ENCODE data around the gene LDLRAD1. TPM values are rescaled to one million over a fixed set of nuclear protein-coding genes. Genes with fewer than 3 reads are reported as not detected.

The LDLRAD1 gene
- total and polyA plus RNA-seq, 2 of the 13 experiments (the other 11 are each of a cell fraction or from before 2014, with no cell fraction given), result 2.5 to 14.0 TPM

DNA sequence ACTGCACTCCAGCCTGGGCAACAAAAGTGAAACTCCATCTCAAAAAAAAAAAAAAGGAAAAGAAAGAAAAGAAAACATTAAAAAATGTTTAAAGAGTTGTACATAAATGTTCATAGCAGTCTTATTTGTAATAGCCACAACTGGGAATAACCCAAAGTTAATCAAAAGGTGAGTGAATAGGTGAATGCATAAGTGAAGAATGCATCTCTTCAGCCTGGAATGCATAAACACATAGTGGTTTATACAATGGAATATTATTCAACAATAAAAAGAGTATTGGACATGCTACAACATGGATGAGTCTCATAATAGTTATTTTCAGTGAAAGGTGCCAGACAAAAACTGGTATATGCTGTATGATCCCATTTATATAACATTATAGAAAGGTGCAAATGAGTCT is 18.1 kb downstream of the LDLRAD1 start:
- POLR2A ChIA-PET, result no interaction called here
- DNase-seq (ENCODE audit: low spot score), result no peak
- in situ Hi-C loops (cut with HindIII; ENCODE audit: extremely low pct_ligation_motif_present, low pct_unique_long_range_greater_than_20kb), result no loop called here
- no TSS peak for BruUV-seq (replicated peaks)
- ATAC-seq, result no peak
- H3K36me3 ChIP-seq (replicated peaks in 1 of 2; ENCODE audit: control insufficient read depth in 1 of 2, insufficient read depth in 2 of 2, low read length in 2 of 2), result no peaks in the 10 kb centered on the region
- no peaks in the 10 kb centered on the region for H3K79me2 ChIP-seq (ENCODE audit: insufficient read depth, low read length)
- no peaks in the 10 kb centered on the region for H3K9me3 ChIP-seq (ENCODE audit: low read length)
- no peak overlapping the region for H3K4me3 ChIP-seq (replicated peaks in 1 of 3; ENCODE audit: insufficient read depth in 1 of 3, low read depth in 2 of 3, low read length in 3 of 3)
- no peaks in the 10 kb centered on the region for H3K27me3 ChIP-seq (ENCODE audit: control insufficient read depth in 1 of 2, insufficient read depth in 2 of 2, low read length in 2 of 2)
- intact Hi-C loops (cut with micrococcal nuclease; ENCODE audit: unreplicated experiment), result no loop called here
- no peaks in the 10 kb centered on the region for H4K20me1 ChIP-seq (ENCODE audit: insufficient read depth, low read length)
- CTCF ChIA-PET (ENCODE audit: low intra/inter-chr PET ratio, low total read pairs), result no interaction called here
- FAIRE-seq, result no peak
- no peak for TF ChIP-seq HNRNPL (IDR thresholded peaks at IDR 0.05; ENCODE audit: low read depth, low read length)
- H3K27ac ChIP-seq (ENCODE audit: extremely low read length, insufficient read depth, low read length), result no peak overlapping the region
- H2AFZ ChIP-seq (ENCODE audit: low read length), result no peak overlapping the region
- peaks cover 12% of the 10 kb centered on the region for H3K4me1 ChIP-seq (ENCODE audit: insufficient read depth, low read length)
- no peak overlapping the region for H3K4me2 ChIP-seq (ENCODE audit: low read depth, low read length)
- H3K9ac ChIP-seq (ENCODE audit: insufficient read depth, low read depth, low read length), result no peak overlapping the region

DNA sequence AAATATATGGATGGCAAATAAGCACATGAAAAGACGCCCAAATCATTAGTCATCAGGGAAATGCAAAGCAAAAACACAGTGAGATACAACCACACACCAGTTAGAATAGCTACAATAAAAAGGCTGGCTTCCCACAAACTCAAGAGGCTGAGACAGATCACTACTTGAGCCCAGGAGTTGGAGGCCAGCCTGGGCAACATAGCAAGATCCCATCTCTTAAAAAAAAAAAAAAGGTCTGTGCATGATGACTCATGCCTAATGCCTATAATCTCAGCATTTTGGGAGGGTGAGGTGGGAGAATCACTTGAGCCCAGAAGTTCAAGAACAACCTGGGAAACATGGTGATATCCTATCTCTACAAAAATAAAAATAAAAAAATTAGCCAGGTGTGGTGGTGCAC is 19.8 kb downstream of the LDLRAD1 start:
- BruUV-seq (replicated peaks), result no TSS peak
- H3K27ac ChIP-seq (ENCODE audit: extremely low read length, insufficient read depth, low read length), result no peak overlapping the region
- no peak overlapping the region for H3K9ac ChIP-seq (ENCODE audit: insufficient read depth, low read depth, low read length)
- intact Hi-C loops (cut with micrococcal nuclease; ENCODE audit: unreplicated experiment) (no loop called here), in situ Hi-C loops (cut with HindIII; ENCODE audit: extremely low pct_ligation_motif_present, low pct_unique_long_range_greater_than_20kb) (no loop called here)
- WGBS (ENCODE audit: low lambda C conversion rate), result 75% methylated on average over 1 of the region's 1 CpG
- no peaks in the 10 kb centered on the region for H3K9me3 ChIP-seq (ENCODE audit: low read length)
- H2AFZ ChIP-seq (ENCODE audit: low read length), result no peak overlapping the region
- TF ChIP-seq, protein P1, sequence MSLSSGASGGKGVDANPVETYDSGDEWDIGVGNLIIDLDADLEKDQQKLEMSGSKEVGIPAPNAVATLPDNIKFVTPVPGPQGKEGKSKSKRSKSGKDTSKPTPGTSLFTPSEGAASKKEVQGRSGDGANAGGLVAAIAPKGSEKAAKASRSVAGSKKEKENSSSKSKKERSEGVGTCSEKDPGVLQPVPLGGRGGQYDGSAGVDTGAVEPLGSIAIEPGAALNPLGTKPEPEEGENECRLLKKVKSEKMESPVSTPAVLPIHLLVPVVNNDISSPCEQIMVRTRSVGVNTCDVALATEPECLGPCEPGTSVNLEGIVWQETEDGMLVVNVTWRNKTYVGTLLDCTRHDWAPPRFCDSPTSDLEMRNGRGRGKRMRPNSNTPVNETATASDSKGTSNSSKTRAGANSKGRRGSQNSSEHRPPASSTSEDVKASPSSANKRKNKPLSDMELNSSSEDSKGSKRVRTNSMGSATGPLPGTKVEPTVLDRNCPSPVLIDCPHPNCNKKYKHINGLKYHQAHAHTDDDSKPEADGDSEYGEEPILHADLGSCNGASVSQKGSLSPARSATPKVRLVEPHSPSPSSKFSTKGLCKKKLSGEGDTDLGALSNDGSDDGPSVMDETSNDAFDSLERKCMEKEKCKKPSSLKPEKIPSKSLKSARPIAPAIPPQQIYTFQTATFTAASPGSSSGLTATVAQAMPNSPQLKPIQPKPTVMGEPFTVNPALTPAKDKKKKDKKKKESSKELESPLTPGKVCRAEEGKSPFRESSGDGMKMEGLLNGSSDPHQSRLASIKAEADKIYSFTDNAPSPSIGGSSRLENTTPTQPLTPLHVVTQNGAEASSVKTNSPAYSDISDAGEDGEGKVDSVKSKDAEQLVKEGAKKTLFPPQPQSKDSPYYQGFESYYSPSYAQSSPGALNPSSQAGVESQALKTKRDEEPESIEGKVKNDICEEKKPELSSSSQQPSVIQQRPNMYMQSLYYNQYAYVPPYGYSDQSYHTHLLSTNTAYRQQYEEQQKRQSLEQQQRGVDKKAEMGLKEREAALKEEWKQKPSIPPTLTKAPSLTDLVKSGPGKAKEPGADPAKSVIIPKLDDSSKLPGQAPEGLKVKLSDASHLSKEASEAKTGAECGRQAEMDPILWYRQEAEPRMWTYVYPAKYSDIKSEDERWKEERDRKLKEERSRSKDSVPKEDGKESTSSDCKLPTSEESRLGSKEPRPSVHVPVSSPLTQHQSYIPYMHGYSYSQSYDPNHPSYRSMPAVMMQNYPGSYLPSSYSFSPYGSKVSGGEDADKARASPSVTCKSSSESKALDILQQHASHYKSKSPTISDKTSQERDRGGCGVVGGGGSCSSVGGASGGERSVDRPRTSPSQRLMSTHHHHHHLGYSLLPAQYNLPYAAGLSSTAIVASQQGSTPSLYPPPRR (CRISPR knock-in tag; IDR thresholded peaks at IDR 0.05; ENCODE audit: borderline replicate concordance), result no peak
- TF ChIP-seq, protein P2, sequence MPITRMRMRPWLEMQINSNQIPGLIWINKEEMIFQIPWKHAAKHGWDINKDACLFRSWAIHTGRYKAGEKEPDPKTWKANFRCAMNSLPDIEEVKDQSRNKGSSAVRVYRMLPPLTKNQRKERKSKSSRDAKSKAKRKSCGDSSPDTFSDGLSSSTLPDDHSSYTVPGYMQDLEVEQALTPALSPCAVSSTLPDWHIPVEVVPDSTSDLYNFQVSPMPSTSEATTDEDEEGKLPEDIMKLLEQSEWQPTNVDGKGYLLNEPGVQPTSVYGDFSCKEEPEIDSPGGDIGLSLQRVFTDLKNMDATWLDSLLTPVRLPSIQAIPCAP (CRISPR knock-in tag; IDR thresholded peaks at IDR 0.05; ENCODE audit: low read depth), result no peak
- FAIRE-seq, result no peak
- CTCF ChIA-PET (ENCODE audit: low intra/inter-chr PET ratio, low total read pairs), result no interaction called here
- no peaks in the 10 kb centered on the region for H3K36me3 ChIP-seq (replicated peaks in 1 of 2; ENCODE audit: control insufficient read depth in 1 of 2, insufficient read depth in 2 of 2, low read length in 2 of 2)
- H4K20me1 ChIP-seq (ENCODE audit: insufficient read depth, low read length), result no peaks in the 10 kb centered on the region
- no peaks in the 10 kb centered on the region for H3K27me3 ChIP-seq (ENCODE audit: control insufficient read depth in 1 of 2, insufficient read depth in 2 of 2, low read length in 2 of 2)
- POLR2A ChIA-PET, result no interaction called here
- no peak overlapping the region for H3K4me2 ChIP-seq (ENCODE audit: low read depth, low read length)
- H3K4me1 ChIP-seq (ENCODE audit: insufficient read depth, low read length), result peaks cover 12% of the 10 kb centered on the region
- no peak for ATAC-seq
- DNase-seq (ENCODE audit: low spot score), result no peak
- H3K79me2 ChIP-seq (ENCODE audit: insufficient read depth, low read length), result no peaks in the 10 kb centered on the region
- H3K4me3 ChIP-seq (replicated peaks in 1 of 3; ENCODE audit: insufficient read depth in 1 of 3, low read depth in 2 of 3, low read length in 3 of 3), result no peak overlapping the region

Data from HepG2 (cell line).